NT2/D1 (cell line): ENCODE measurements around the gene CFAP61.

Source experiments
- DNase-seq: peaks from one replicate; pipeline ENCODE4 v3.0.0-alpha.2; 2011; ENCODE audit warnings: low read depth, low spot score
- H3K27me3 ChIP-seq: 2 replicates; pipeline ENCODE4 v1.6.0; 2011; ENCODE audit warnings: mild to moderate bottlenecking; ENCODE audit not compliant: insufficient read length, insufficient read depth
- H3K36me3 ChIP-seq: 2 replicates; pipeline ENCODE4 v1.6.1; 2011; ENCODE audit warnings: mild to moderate bottlenecking, low read length, mixed read lengths; ENCODE audit not compliant: insufficient read depth, insufficient read length
- H3K4me1 ChIP-seq: 2 replicates; pipeline ENCODE4 v1.5.1; 2011; ENCODE audit not compliant: insufficient read depth, insufficient read length
- H3K4me3 ChIP-seq: 2 replicates; pipeline ENCODE4 v1.5.1; 2011; ENCODE audit warnings: low read depth; ENCODE audit not compliant: insufficient read length
- H3K9ac ChIP-seq: 2 replicates; pipeline ENCODE4 v1.6.0; 2011; ENCODE audit warnings: low read depth; ENCODE audit not compliant: insufficient read length
- H3K9me3 ChIP-seq: 2 replicates; pipeline ENCODE4 v1.5.1; 2011; ENCODE audit warnings: mild to moderate bottlenecking, low read length; ENCODE audit not compliant: insufficient read depth
- SUZ12 ChIP-seq: IDR thresholded peaks from 2 replicates; pipeline ENCODE4 v1.6.1; 2011; ENCODE audit not compliant: insufficient read length, insufficient read depth; ENCODE audit errors: extremely low read depth
- YY1 ChIP-seq: IDR thresholded peaks from 2 replicates; pipeline ENCODE4 v1.6.1; 2011; ENCODE audit not compliant: insufficient read length, insufficient read depth
- ZNF274 ChIP-seq: IDR thresholded peaks from 2 replicates; pipeline ENCODE4 v1.6.1; 2011; ENCODE audit warnings: mild to moderate bottlenecking, low read depth, low read length

The CFAP61 gene

GRCh38 chr20:20181322-20181721 lies 129.0 kb downstream of the CFAP61 start:
- Histone ChIP-seq H3K36me3 (no peaks in the 10 kb centered on the region), H3K4me3 (no peak overlapping the region), H3K4me1 (no peaks in the 10 kb centered on the region), H3K9me3 (no peaks in the 10 kb centered on the region), H3K9ac (no peak overlapping the region), H3K27me3 (no peaks in the 10 kb centered on the region)
- no peak for DNase-seq
- TF ChIP-seq YY1 = no peak
- TF ChIP-seq ZNF274 = no peak
- TF ChIP-seq SUZ12 = no peak

GRCh38 chr20:20184149-20184548 lies 131.8 kb downstream of the CFAP61 start:
- H3K9me3 ChIP-seq = no peaks in the 10 kb centered on the region
- no peak overlapping the region for H3K9ac ChIP-seq
- H3K27me3 ChIP-seq = no peaks in the 10 kb centered on the region
- H3K36me3 ChIP-seq = no peaks in the 10 kb centered on the region
- no peaks in the 10 kb centered on the region for H3K4me1 ChIP-seq
- DNase-seq = no peak
- no peak for TF ChIP-seq SUZ12
- no peak for TF ChIP-seq YY1
- no peak for TF ChIP-seq ZNF274
- no peak overlapping the region for H3K4me3 ChIP-seq

GRCh38 chr20:20184706-20185105 lies 132.4 kb downstream of the CFAP61 start:
- Histone ChIP-seq H3K9me3 (no peaks in the 10 kb centered on the region), H3K9ac (no peak overlapping the region), H3K4me3 (no peak overlapping the region), H3K27me3 (no peaks in the 10 kb centered on the region), H3K36me3 (no peaks in the 10 kb centered on the region), H3K4me1 (no peaks in the 10 kb centered on the region)
- TF ChIP-seq ZNF274 = no peak
- no peak for TF ChIP-seq SUZ12
- TF ChIP-seq YY1 = no peak
- DNase-seq = no peak

- no peak for DNase-seq
- no peaks in the 10 kb centered on the region for H3K36me3 ChIP-seq
- no peak overlapping the region for H3K4me3 ChIP-seq
- TF ChIP-seq YY1 = no peak
- TF ChIP-seq ZNF274 = no peak
- no peak for TF ChIP-seq SUZ12
- H3K9me3 ChIP-seq = no peaks in the 10 kb centered on the region
- no peaks in the 10 kb centered on the region for H3K27me3 ChIP-seq
- no peak overlapping the region for H3K9ac ChIP-seq
- no peaks in the 10 kb centered on the region for H3K4me1 ChIP-seq
Measured at GRCh38 chr20:20188647-20189046, 136.3 kb downstream of the CFAP61 start.

- Histone ChIP-seq H3K27me3 (no peaks in the 10 kb centered on the region), H3K36me3 (no peaks in the 10 kb centered on the region)
- no peak for DNase-seq
Measured at GRCh38 chr20:20192366-20192765, 140.0 kb downstream of the CFAP61 start.

GRCh38 chr20:20195021-20195705 lies 142.8 kb downstream of the CFAP61 start:
- Histone ChIP-seq H3K9me3 (no peaks in the 10 kb centered on the region), H3K4me3 (no peak overlapping the region), H3K27me3 (no peaks in the 10 kb centered on the region), H3K4me1 (no peaks in the 10 kb centered on the region), H3K9ac (no peak overlapping the region), H3K36me3 (no peaks in the 10 kb centered on the region)
- TF ChIP-seq ZNF274 (no peak), SUZ12 (no peak), YY1 (no peak)
- DNase-seq = no peak

More at GRCh38 chr20:20192366-20192765, 140.0 kb downstream of the CFAP61 start:
- Histone ChIP-seq H3K9me3 (no peaks in the 10 kb centered on the region), H3K4me3 (no peak overlapping the region), H3K4me1 (no peaks in the 10 kb centered on the region), H3K9ac (no peak overlapping the region)
- TF ChIP-seq ZNF274 = no peak
- TF ChIP-seq SUZ12 = no peak

- Histone ChIP-seq H3K4me1 (no peaks in the 10 kb centered on the region), H3K9me3 (no peaks in the 10 kb centered on the region), H3K9ac (no peak overlapping the region), H3K4me3 (no peak overlapping the region), H3K27me3 (no peaks in the 10 kb centered on the region), H3K36me3 (no peaks in the 10 kb centered on the region)
- no peak for TF ChIP-seq SUZ12
- TF ChIP-seq YY1 = no peak
- no peak for TF ChIP-seq ZNF274
- no peak for DNase-seq
Measured at GRCh38 chr20:20196610-20197009, 144.3 kb downstream of the CFAP61 start.
